Type B pancreatic cell (in vitro differentiated cells): Measurements from ENCODE around the gene LAMB4. TPM values are rescaled to one million over a fixed set of nuclear protein-coding genes. Genes with fewer than 3 reads are reported as not detected.

Experiments used
- DNase-seq: peaks from one replicate; pipeline ENCODE4 v3.0.0; 2021; ENCODE audit warnings: mixed read lengths; ENCODE audit not compliant: unreplicated experiment; ENCODE audit errors: extremely low spot score
- H3K27ac Mint-ChIP-seq: 2 replicates; pipeline ENCODE4 v1.8.0; 2021; ENCODE audit warnings: mild to moderate bottlenecking, mixed read lengths
- H3K27me3 Mint-ChIP-seq: 2 replicates; pipeline ENCODE4 v1.8.0; 2021; ENCODE audit warnings: mixed read lengths
- H3K36me3 Mint-ChIP-seq: 2 replicates; pipeline ENCODE4 v1.8.0; 2021; ENCODE audit warnings: mixed read lengths
- H3K4me1 Mint-ChIP-seq: one replicate; pipeline ENCODE4 v1.8.0; 2021; ENCODE audit warnings: mixed read lengths; ENCODE audit not compliant: unreplicated experiment
- H3K4me3 Mint-ChIP-seq: 2 replicates; pipeline ENCODE4 v1.8.0; 2021; ENCODE audit warnings: mild to moderate bottlenecking, mixed read lengths
- H3K9me3 Mint-ChIP-seq: 2 replicates; pipeline ENCODE4 v1.8.0; 2021; ENCODE audit warnings: mixed read lengths
- CTCF ChIP-seq: fragments of 200-600 bp; sonication (generic); conservative IDR thresholded peaks from 2 replicates; pipeline ENCODE4 v1.5.0; 2021; ENCODE audit warnings: antibody characterized with exemption, mild to moderate bottlenecking
- total RNA-seq: library from RNA; stranded (reverse); gene quantifications from 2 replicates; pipeline ENCODE4 v1.2.1, GENCODE V29; 2021; ENCODE audit warnings: low replicate concordance

The LAMB4 gene
- total RNA-seq, 1 donor from 2014 or later, result 1.3 TPM

- no peak for TF ChIP-seq CTCF
- no peak overlapping the region for H3K4me3 Mint-ChIP-seq
- H3K4me1 Mint-ChIP-seq, result peaks cover 36% of the 10 kb centered on the region
- no peak for DNase-seq
- no peaks in the 10 kb centered on the region for H3K27me3 Mint-ChIP-seq
- no peak overlapping the region for H3K27ac Mint-ChIP-seq
- peaks cover 5% of the 10 kb centered on the region for H3K9me3 Mint-ChIP-seq
- peaks cover 3% of the 10 kb centered on the region for H3K36me3 Mint-ChIP-seq
Measured at GRCh38 chr7:108087778-108088177, 42.4 kb downstream of the LAMB4 start.

GRCh38 chr7:108086962-108087361 lies 43.2 kb downstream of the LAMB4 start:
- no peak overlapping the region for H3K4me3 Mint-ChIP-seq
- DNase-seq, result no peak
- peaks cover 36% of the 10 kb centered on the region for H3K4me1 Mint-ChIP-seq
- no peaks in the 10 kb centered on the region for H3K27me3 Mint-ChIP-seq
- TF ChIP-seq CTCF, result no peak
- H3K27ac Mint-ChIP-seq, result no peak overlapping the region
- H3K9me3 Mint-ChIP-seq, result peaks cover 5% of the 10 kb centered on the region
- H3K36me3 Mint-ChIP-seq, result peaks cover 3% of the 10 kb centered on the region

GRCh38 chr7:108086546-108086945 lies 43.6 kb downstream of the LAMB4 start:
- TF ChIP-seq CTCF, result no peak
- H3K4me1 Mint-ChIP-seq, result peaks cover 36% of the 10 kb centered on the region
- H3K4me3 Mint-ChIP-seq, result no peak overlapping the region
- H3K27me3 Mint-ChIP-seq, result no peaks in the 10 kb centered on the region
- H3K27ac Mint-ChIP-seq, result no peak overlapping the region
- no peak for DNase-seq
- H3K9me3 Mint-ChIP-seq, result peaks cover 8% of the 10 kb centered on the region
- peaks cover 5% of the 10 kb centered on the region for H3K36me3 Mint-ChIP-seq

GRCh38 chr7:108083980-108084379 lies 46.2 kb downstream of the LAMB4 start:
- Mint-ChIP-seq H3K4me1 (peaks cover 44% of the 10 kb centered on the region), H3K9me3 (peaks cover 12% of the 10 kb centered on the region), H3K27ac (peak overlapping the region; percentile 63), H3K4me3 (no peak overlapping the region), H3K36me3 (peaks cover 8% of the 10 kb centered on the region), H3K27me3 (no peaks in the 10 kb centered on the region)
- no peak for DNase-seq
- TF ChIP-seq CTCF, result no peak

GRCh38 chr7:108079648-108080591 lies 50.2 kb downstream of the LAMB4 start:
- Mint-ChIP-seq H3K27ac (no peak overlapping the region), H3K4me1 (peaks cover 18% of the 10 kb centered on the region), H3K4me3 (no peak overlapping the region), H3K9me3 (peaks cover 12% of the 10 kb centered on the region), H3K36me3 (peaks cover 8% of the 10 kb centered on the region), H3K27me3 (no peaks in the 10 kb centered on the region)
- no peak for TF ChIP-seq CTCF
- no peak for DNase-seq
